GM19395 (cell line): ENCODE results near the gene ARAP1.

Experiments
- ATAC-seq: cut with Tn5 transposase; IDR thresholded peaks from one replicate; pipeline ENCODE4 v1.9.1; 2021; ENCODE audit warnings: mild to moderate bottlenecking, moderate library complexity; ENCODE audit not compliant: unreplicated experiment

Gene ARAP1

GRCh38 chr11:72642043-72642883 is 109.9 kb downstream of the ARAP1 start:
- ATAC-seq, result no peak

- ATAC-seq, result no peak
Observed at GRCh38 chr11:72641522-72642042, 110.6 kb downstream of the ARAP1 start.

GRCh38 chr11:72639502-72640375 is 112.5 kb downstream of the ARAP1 start:
- ATAC-seq, result no peak

GRCh38 chr11:72637926-72638325 is 114.3 kb downstream of the ARAP1 start:
- ATAC-seq, result no peak

- ATAC-seq, result no peak
Observed at GRCh38 chr11:72637198-72637597, 115.0 kb downstream of the ARAP1 start.

- no peak for ATAC-seq
Observed at GRCh38 chr11:72636376-72636775, 115.8 kb downstream of the ARAP1 start.

- no peak for ATAC-seq
Observed at GRCh38 chr11:72635933-72636332, 116.3 kb downstream of the ARAP1 start.

- ATAC-seq, result no peak
Observed at GRCh38 chr11:72635309-72635915, 116.8 kb downstream of the ARAP1 start.
